ENCODE results near the gene STK32B.

DNA sequence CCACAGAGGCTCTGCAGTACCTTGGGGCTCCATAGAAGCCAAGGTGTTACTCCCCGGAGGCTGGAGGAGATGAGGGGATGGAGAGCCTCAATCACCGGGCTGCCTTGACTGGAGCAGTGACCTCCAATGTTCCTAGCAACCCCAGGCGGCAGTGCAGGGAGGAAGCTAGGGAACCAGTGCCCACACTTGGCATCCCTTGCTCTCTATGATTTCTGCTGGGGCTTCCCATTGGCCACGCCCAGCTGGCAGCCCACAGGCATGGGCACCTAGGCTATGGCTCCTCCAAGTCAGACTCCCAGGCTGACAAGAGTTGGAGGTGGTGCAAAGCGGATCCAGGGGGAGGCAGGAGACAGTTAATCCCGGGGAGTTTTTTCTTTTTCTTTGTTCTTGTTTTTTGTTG is 427.4 kb downstream of the STK32B start:
- TF ChIP-seq, protein P1, sequence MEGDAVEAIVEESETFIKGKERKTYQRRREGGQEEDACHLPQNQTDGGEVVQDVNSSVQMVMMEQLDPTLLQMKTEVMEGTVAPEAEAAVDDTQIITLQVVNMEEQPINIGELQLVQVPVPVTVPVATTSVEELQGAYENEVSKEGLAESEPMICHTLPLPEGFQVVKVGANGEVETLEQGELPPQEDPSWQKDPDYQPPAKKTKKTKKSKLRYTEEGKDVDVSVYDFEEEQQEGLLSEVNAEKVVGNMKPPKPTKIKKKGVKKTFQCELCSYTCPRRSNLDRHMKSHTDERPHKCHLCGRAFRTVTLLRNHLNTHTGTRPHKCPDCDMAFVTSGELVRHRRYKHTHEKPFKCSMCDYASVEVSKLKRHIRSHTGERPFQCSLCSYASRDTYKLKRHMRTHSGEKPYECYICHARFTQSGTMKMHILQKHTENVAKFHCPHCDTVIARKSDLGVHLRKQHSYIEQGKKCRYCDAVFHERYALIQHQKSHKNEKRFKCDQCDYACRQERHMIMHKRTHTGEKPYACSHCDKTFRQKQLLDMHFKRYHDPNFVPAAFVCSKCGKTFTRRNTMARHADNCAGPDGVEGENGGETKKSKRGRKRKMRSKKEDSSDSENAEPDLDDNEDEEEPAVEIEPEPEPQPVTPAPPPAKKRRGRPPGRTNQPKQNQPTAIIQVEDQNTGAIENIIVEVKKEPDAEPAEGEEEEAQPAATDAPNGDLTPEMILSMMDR (IDR thresholded peaks at IDR 0.05) = no peak
- no peak for TF ChIP-seq EZH2 (IDR thresholded peaks at IDR 0.05; ENCODE audit: borderline replicate concordance, insufficient read depth, low read depth, low read length, poor library complexity, severe bottlenecking)
